ENCODE results near the gene CHCHD6.

DNA sequence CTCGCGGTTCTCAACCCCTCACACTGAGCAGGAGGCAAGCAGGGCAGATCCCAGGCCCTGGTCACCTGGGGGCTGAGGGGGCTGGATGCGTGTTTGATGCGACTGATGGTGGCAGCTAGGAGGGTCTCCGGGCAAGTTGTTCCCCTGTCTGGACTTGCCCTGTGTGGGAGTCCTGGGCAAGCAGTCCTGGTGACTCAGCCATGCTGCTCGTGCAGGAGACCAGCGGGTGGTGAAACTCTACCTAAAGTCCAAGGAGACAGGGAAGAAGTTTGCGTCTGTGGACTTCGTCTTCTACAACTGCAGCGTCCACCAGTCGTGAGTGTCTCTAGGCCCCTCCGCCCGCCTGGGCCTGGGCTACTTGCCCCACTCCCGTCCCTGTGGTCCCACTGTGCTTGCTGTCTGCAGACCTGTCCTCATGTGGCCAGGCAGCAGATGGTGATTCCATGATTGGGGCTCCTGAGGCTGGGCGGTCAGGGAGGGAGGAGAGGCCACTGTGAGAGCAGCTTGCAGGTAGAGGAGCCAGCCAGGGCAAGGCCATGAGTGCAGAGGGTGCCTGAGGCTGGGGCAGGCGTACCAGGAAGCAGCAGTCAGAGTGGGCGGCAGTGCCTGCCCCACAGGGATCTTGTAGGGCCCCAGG is 301.9 kb downstream of the CHCHD6 start:
- TF ChIP-seq EZH2 (IDR thresholded peaks at IDR 0.05; ENCODE audit: low read depth), result no peak
- TF ChIP-seq, protein P1, sequence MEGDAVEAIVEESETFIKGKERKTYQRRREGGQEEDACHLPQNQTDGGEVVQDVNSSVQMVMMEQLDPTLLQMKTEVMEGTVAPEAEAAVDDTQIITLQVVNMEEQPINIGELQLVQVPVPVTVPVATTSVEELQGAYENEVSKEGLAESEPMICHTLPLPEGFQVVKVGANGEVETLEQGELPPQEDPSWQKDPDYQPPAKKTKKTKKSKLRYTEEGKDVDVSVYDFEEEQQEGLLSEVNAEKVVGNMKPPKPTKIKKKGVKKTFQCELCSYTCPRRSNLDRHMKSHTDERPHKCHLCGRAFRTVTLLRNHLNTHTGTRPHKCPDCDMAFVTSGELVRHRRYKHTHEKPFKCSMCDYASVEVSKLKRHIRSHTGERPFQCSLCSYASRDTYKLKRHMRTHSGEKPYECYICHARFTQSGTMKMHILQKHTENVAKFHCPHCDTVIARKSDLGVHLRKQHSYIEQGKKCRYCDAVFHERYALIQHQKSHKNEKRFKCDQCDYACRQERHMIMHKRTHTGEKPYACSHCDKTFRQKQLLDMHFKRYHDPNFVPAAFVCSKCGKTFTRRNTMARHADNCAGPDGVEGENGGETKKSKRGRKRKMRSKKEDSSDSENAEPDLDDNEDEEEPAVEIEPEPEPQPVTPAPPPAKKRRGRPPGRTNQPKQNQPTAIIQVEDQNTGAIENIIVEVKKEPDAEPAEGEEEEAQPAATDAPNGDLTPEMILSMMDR (conservative IDR thresholded peaks at IDR 0.05), result no peak

All from PC-9 (cell line).